OCI-LY1 (cell line): ENCODE results near the gene KLF11.
A peak's percentile ranks its signal among the peaks of the same experiment; 100 is the strongest.

Experiments
- H2AFZ ChIP-seq: fragments of 200-600 bp; sonication (generic), shearing (Covaris generic); 2 replicates; pipeline ENCODE4 v1.6.0; 2014; ENCODE audit warnings: antibody characterized with exemption, mild to moderate bottlenecking, low read length
- H3F3A ChIP-seq: fragments of 200-600 bp; sonication (generic), shearing (Covaris generic); 2 replicates; pipeline ENCODE4 v1.6.0; 2014; ENCODE audit warnings: mild to moderate bottlenecking, antibody characterized with exemption, low read length, moderate library complexity; ENCODE audit not compliant: insufficient read depth
- H3K27ac ChIP-seq: fragments of 200-600 bp; sonication (generic); 2 replicates; pipeline ENCODE4 v1.5.1; 2014; ENCODE audit warnings: low read length, mixed run types, mild to moderate bottlenecking, low read depth; ENCODE audit not compliant: poor library complexity, severe bottlenecking
- H3K27me3 ChIP-seq: fragments of 200-600 bp; sonication (generic); 2 replicates; pipeline ENCODE4 v1.6.0; 2014; ENCODE audit warnings: antibody characterized with exemption, mild to moderate bottlenecking, low read length, moderate library complexity; ENCODE audit not compliant: insufficient read depth
- H3K36me3 ChIP-seq: fragments of 200-600 bp; sonication (generic); 2 replicates; pipeline ENCODE4 v1.6.1; 2014; ENCODE audit warnings: mild to moderate bottlenecking, antibody characterized with exemption, low read length, moderate library complexity, mixed read lengths; ENCODE audit not compliant: insufficient read depth
- H3K4me1 ChIP-seq: fragments of 200-600 bp; sonication (generic); 2 replicates; pipeline ENCODE4 v1.5.1; 2014; ENCODE audit warnings: mild to moderate bottlenecking, low read length, moderate library complexity; ENCODE audit not compliant: insufficient read depth, severe bottlenecking
- H3K4me2 ChIP-seq: fragments of 200-600 bp; sonication (generic), shearing (Covaris generic); 2 replicates; pipeline ENCODE4 v1.6.1; 2014; ENCODE audit warnings: low read length
- H3K4me3 ChIP-seq: fragments of 200-600 bp; sonication (generic); 2 replicates; pipeline ENCODE4 v1.5.1; 2014; ENCODE audit warnings: low read length, low read depth, mild to moderate bottlenecking, mixed read lengths; ENCODE audit not compliant: poor library complexity, severe bottlenecking
- H3K79me2 ChIP-seq: fragments of 200-600 bp; shearing (Covaris generic); 2 replicates; pipeline ENCODE4 v1.6.1; 2016; ENCODE audit warnings: mixed run types, low read length, mixed read lengths; ENCODE audit not compliant: insufficient read depth
- H3K9ac ChIP-seq: fragments of 200-600 bp; sonication (generic), shearing (Covaris generic); 2 replicates; pipeline ENCODE4 v1.6.1; 2014; ENCODE audit warnings: mild to moderate bottlenecking, low read length, mixed read lengths
- H3K9me2 ChIP-seq: fragments of 200-600 bp; sonication (generic), shearing (Covaris generic); 2 replicates; pipeline ENCODE4 v1.6.1; 2014; ENCODE audit warnings: low read depth, mild to moderate bottlenecking, low read length, mixed read lengths
- H3K9me3 ChIP-seq: fragments of 200-600 bp; shearing (Covaris generic); 2 replicates; pipeline ENCODE4 v1.6.1; 2014; ENCODE audit warnings: low read length, mixed read lengths
- H4K20me1 ChIP-seq: fragments of 200-600 bp; sonication (generic), shearing (Covaris generic); 2 replicates; pipeline ENCODE4 v1.6.0; 2016; ENCODE audit warnings: mild to moderate bottlenecking, low read length; ENCODE audit not compliant: insufficient read depth
- EZH2 ChIP-seq: fragments of 200-600 bp; sonication (generic), shearing (Covaris generic); IDR thresholded peaks from 2 replicates; pipeline ENCODE4 v1.8.0; 2017; ENCODE audit warnings: borderline replicate concordance, mixed run types, mild to moderate bottlenecking, antibody characterized with exemption, low read length, moderate library complexity, mixed read lengths
- TF ChIP-seq, protein P1 (sequence below): fragments of 200-600 bp; sonication (generic), shearing (Covaris generic); IDR thresholded peaks from 2 replicates; pipeline ENCODE4 v1.5.1; 2017; ENCODE audit warnings: mild to moderate bottlenecking, antibody characterized with exemption, low read length, moderate library complexity, mixed read lengths

KLF11 gene

DNA sequence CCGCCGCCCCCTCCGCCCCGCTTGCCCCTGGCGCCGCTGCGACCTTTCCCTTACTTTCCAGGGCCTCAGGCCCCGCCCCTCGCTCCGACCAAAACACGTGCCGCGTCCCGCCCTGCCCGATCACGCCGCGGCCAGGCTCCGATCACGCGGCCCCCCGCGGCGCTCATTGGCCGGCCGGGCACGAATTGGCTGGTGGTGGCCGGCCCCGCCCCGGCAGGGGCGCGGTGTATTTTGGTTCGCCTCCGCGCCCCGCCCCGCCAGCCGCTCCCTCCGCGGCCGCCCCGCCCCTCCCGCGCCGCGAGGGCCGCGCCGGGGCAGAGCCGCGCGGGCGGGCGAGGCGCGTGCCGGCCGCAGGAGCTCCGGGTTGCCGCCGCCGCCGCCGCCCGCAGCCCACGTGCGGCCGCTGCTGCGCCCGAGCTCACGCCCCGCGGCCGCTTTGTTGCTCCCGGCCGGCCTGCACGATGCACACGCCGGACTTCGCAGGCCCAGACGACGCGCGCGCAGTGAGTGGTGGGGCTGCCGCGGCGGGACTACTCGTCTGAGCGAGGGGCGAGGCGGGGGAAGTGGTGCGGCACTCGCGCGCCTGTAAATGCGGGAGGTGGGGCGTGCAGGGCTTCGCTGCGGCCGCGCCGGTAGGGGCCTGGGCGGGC lies at the start of gene KLF11:
KLF11 (plus strand) TSS at position 295 of the 650 bp plus-strand sequence; CDS start at position 462, 167 bp downstream.
- Histone ChIP-seq H3K9me2 (no peaks in the 10 kb centered on the region), H3F3A (no peaks in the 10 kb centered on the region), H2AFZ (no peak within 1 kb of the TSS), H3K27me3 (peaks cover 8% of the 10 kb centered on the region; the same call in 1 of the 2 replicates), H3K36me3 (no peaks in the 10 kb centered on the region), H3K4me3 (peak within 1 kb of the TSS; percentile 40), H3K4me1 (no peaks in the 10 kb centered on the region), H4K20me1 (no peaks in the 10 kb centered on the region), H3K9me3 (0 out of 2 replicates have a peak, but pooled peaks cover 4% of the 10 kb centered on the region), H3K4me2 (no peak within 1 kb of the TSS; the same call in 1 of the 2 replicates), H3K79me2 (no peaks in the 10 kb centered on the region), H3K27ac (no peak within 1 kb of the TSS), H3K9ac (no peak within 1 kb of the TSS)
- TF ChIP-seq EZH2: no peak
- TF ChIP-seq, protein P1, sequence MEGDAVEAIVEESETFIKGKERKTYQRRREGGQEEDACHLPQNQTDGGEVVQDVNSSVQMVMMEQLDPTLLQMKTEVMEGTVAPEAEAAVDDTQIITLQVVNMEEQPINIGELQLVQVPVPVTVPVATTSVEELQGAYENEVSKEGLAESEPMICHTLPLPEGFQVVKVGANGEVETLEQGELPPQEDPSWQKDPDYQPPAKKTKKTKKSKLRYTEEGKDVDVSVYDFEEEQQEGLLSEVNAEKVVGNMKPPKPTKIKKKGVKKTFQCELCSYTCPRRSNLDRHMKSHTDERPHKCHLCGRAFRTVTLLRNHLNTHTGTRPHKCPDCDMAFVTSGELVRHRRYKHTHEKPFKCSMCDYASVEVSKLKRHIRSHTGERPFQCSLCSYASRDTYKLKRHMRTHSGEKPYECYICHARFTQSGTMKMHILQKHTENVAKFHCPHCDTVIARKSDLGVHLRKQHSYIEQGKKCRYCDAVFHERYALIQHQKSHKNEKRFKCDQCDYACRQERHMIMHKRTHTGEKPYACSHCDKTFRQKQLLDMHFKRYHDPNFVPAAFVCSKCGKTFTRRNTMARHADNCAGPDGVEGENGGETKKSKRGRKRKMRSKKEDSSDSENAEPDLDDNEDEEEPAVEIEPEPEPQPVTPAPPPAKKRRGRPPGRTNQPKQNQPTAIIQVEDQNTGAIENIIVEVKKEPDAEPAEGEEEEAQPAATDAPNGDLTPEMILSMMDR: no peak

DNA sequence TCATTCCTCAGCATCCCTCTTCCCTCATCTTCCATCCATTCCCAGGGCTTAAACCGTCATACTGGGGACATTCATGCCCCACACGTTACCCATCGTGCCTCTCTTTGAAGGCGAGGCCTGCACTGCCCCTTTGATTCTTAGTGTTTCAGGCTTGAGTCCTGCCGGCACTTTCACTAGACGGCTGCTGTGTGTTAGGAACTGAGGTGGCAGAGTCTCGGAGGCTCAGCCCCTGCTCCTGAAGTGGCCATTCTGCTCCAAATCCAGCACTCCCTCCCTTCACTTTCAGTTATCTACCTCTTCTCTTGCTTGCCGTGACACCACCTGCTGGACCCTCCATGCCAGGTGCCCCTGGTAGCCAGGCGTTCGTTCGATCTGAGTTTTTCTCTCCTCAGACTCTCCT lies 48.9 kb upstream of the KLF11 start:
- no peak for TF ChIP-seq EZH2
- TF ChIP-seq, protein P1: no peak
- H3K4me2 ChIP-seq: no peak overlapping the region
- no peaks in the 10 kb centered on the region for H3K27me3 ChIP-seq
- H3K27ac ChIP-seq: no peak overlapping the region
- no peaks in the 10 kb centered on the region for H3K4me1 ChIP-seq
- no peaks in the 10 kb centered on the region for H3K9me2 ChIP-seq
- H3K9ac ChIP-seq: no peak overlapping the region
- no peak overlapping the region for H3K4me3 ChIP-seq
- no peaks in the 10 kb centered on the region for H4K20me1 ChIP-seq
- no peak overlapping the region for H2AFZ ChIP-seq
- H3K79me2 ChIP-seq: no peaks in the 10 kb centered on the region
- H3F3A ChIP-seq: no peaks in the 10 kb centered on the region
- H3K36me3 ChIP-seq: peaks cover 18% of the 10 kb centered on the region; the same call in 1 of the 2 replicates
- no peaks in the 10 kb centered on the region for H3K9me3 ChIP-seq

DNA sequence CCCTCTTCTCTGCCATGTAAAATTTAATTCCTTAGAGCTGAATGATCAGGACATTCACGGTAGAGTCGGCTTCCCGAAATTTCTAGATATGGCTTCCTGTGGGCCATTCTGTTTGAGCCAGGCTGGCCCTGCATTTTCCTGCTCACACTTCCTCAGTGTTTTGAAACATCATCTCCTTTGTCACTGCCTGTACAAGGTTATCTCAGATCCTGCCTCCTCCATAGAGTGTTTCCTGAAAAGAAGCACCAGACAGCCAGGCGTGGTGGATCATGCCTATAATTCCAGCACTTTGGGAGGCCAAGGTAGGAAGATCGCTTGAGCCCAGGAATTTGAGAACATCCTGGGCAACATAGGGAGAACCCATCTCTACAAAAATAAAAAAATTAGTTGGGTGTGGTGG lies 48.3 kb upstream of the KLF11 start:
- H3K79me2 ChIP-seq: no peaks in the 10 kb centered on the region
- no peak overlapping the region for H2AFZ ChIP-seq
- H3K4me2 ChIP-seq: no peak overlapping the region
- no peaks in the 10 kb centered on the region for H3K9me3 ChIP-seq
- TF ChIP-seq EZH2: no peak
- TF ChIP-seq, protein P1: no peak
- H3K9me2 ChIP-seq: no peaks in the 10 kb centered on the region
- no peaks in the 10 kb centered on the region for H3K27me3 ChIP-seq
- H3K9ac ChIP-seq: no peak overlapping the region
- H3K4me1 ChIP-seq: no peaks in the 10 kb centered on the region
- H4K20me1 ChIP-seq: no peaks in the 10 kb centered on the region
- H3K36me3 ChIP-seq: peaks cover 18% of the 10 kb centered on the region; the same call in 1 of the 2 replicates
- H3K4me3 ChIP-seq: no peak overlapping the region
- H3F3A ChIP-seq: no peaks in the 10 kb centered on the region
- H3K27ac ChIP-seq: no peak overlapping the region
